K562 (cell line): Measurements from ENCODE around the gene SYMPK. TPM values are rescaled to one million over a fixed set of nuclear protein-coding genes. Genes with fewer than 3 reads are reported as not detected.

Experiments
- ARID2 ChIP-seq: fragments of 450-650 bp; IDR thresholded peaks from 2 replicates; pipeline ENCODE4 v1.6.1; 2017; ENCODE audit warnings: antibody characterized with exemption, mild to moderate bottlenecking
- ARNT ChIP-seq, 2 experiments: fragments of 450-650 bp; IDR thresholded peaks; 2 replicates each; pipeline ENCODE4 v1.6.1; 2016; ENCODE audit warnings: mild to moderate bottlenecking in 1 of 2
- BRCA1 ChIP-seq, 2 experiments: fragments of 450-650 bp in 1 of 2; sonication (generic) in 1 of 2; formaldehyde crosslinking in 1 of 2; IDR thresholded peaks; 2 replicates each; pipeline versions ENCODE4 v1.5.0 to v1.6.1; 2017 to 2020; ENCODE audit warnings: mild to moderate bottlenecking in 1 of 2, missing genetic modification reagents in 1 of 2
- C11orf30 ChIP-seq: fragments of 450-650 bp; IDR thresholded peaks from 2 replicates; pipeline ENCODE4 v1.6.1; 2016; ENCODE audit warnings: low read depth, mild to moderate bottlenecking
- CBFA2T3 ChIP-seq: fragments of 450-650 bp; IDR thresholded peaks from 2 replicates; pipeline ENCODE4 v1.6.1; 2017
- CBFB ChIP-seq: sonication (generic); formaldehyde crosslinking; IDR thresholded peaks from 2 replicates; pipeline ENCODE4 v1.4.0; 2020; ENCODE audit warnings: mild to moderate bottlenecking, missing genetic modification reagents
- CBX5 ChIP-seq: IDR thresholded peaks from 2 replicates; pipeline ENCODE4 v1.6.1; 2014; ENCODE audit warnings: low read depth, borderline replicate concordance
- DEAF1 ChIP-seq: fragments of 450-650 bp; formaldehyde crosslinking; IDR thresholded peaks from 2 replicates; pipeline ENCODE4 v1.4.0; 2020; ENCODE audit warnings: mild to moderate bottlenecking, moderate library complexity
- DMBX1 ChIP-seq: fragments of 250-450 bp; sonication (Bioruptor Pico); IDR thresholded peaks from 2 replicates; pipeline ENCODE4 v1.8.0; 2022; ENCODE audit warnings: inconsistent platforms, mild to moderate bottlenecking, moderate library complexity, borderline replicate concordance
- ETV6 ChIP-seq, 3 experiments: fragments of 150-350 bp in 1 of 3; sonication (generic) in 1 of 3; formaldehyde crosslinking in 1 of 3; IDR thresholded peaks; 2 replicates each; pipeline versions ENCODE4 v1.6.1 to v1.8.0; 2014 to 2022; ENCODE audit warnings: borderline replicate concordance in 2 of 3, low read depth in 2 of 3, antibody characterized with exemption in 1 of 3, low read length in 1 of 3, mild to moderate bottlenecking in 1 of 3, missing genetic modification reagents in 1 of 3
- EZH2 ChIP-seq: IDR thresholded peaks from 2 replicates; pipeline ENCODE4 v1.6.1; 2012; ENCODE audit warnings: low read depth, mild to moderate bottlenecking, inconsistent platforms, low read length, borderline replicate concordance
- GMEB1 ChIP-seq: fragments of 250-450 bp; sonication (Bioruptor Pico); IDR thresholded peaks from 2 replicates; pipeline ENCODE4 v1.4.0; 2020; ENCODE audit warnings: mild to moderate bottlenecking
- ILF3 ChIP-seq: fragments of 450-650 bp; IDR thresholded peaks from 2 replicates; pipeline ENCODE4 v1.6.1; 2018; ENCODE audit warnings: antibody characterized with exemption, mild to moderate bottlenecking, moderate library complexity, borderline replicate concordance
- JUN ChIP-seq, 2 experiments: sonication (generic) in 1 of 2; formaldehyde crosslinking in 1 of 2; IDR thresholded peaks; 2 replicates each; pipeline versions ENCODE4 v1.6.1 to v1.8.0; 2012 to 2022; ENCODE audit warnings: borderline replicate concordance in 2 of 2, mild to moderate bottlenecking in 2 of 2, improper control_type of control experiment in 1 of 2, low read depth in 1 of 2, low read length in 1 of 2, missing genetic modification reagents in 1 of 2
- POLR2G ChIP-seq: fragments of 200-400 bp; formaldehyde crosslinking; IDR thresholded peaks from 2 replicates; pipeline ENCODE4 v1.6.1; 2017; ENCODE audit warnings: low read depth, mild to moderate bottlenecking, antibody characterized with exemption, low read length, moderate library complexity
- PYGO2 ChIP-seq: fragments of 450-650 bp; IDR thresholded peaks from 2 replicates; pipeline ENCODE4 v1.6.1; 2016; ENCODE audit warnings: mild to moderate bottlenecking, missing genetic modification characterization, moderate library complexity, missing compliant biosample characterization
- RBBP5 ChIP-seq: fragments of 200-600 bp; sonication (generic); IDR thresholded peaks from 2 replicates; pipeline ENCODE4 v1.6.1; 2012; ENCODE audit warnings: borderline replicate concordance, mild to moderate bottlenecking, low read length, control low read depth, inconsistent platforms; ENCODE audit not compliant: insufficient read depth, poor library complexity, severe bottlenecking
- TBL1XR1 ChIP-seq, 2 experiments: IDR thresholded peaks; 2 replicates each; pipeline ENCODE4 v1.6.1; 2012; ENCODE audit warnings: improper control_type of control experiment in 2 of 2, low read length in 2 of 2, mild to moderate bottlenecking in 1 of 2
- ZBTB2 ChIP-seq: fragments of 450-650 bp; IDR thresholded peaks from 2 replicates; pipeline ENCODE4 v1.6.1; 2016; ENCODE audit warnings: antibody characterized with exemption
- ZNF121 ChIP-seq: sonication (generic); formaldehyde crosslinking; conservative IDR thresholded peaks from 2 replicates; pipeline ENCODE4 v1.8.0; 2022; ENCODE audit warnings: missing genetic modification reagents
- ZNF282 ChIP-seq: sonication (generic); formaldehyde crosslinking; IDR thresholded peaks from 2 replicates; pipeline ENCODE4 v1.8.1; 2023; ENCODE audit warnings: missing genetic modification reagents
- polyA plus RNA-seq, 8 experiments: library from polyadenylated mRNA; depleted of rRNA in 4 of 8; stranded (reverse) in 5 of 8; unstranded in 3 of 8; fragments of >200 nt; fragmentation: Nextera tagmentation in 2 of 8; fragmentation: Illumina TruSeq in 1 of 8; extraction: Ambion mirVana in 2 of 8; extraction: Trizol in 1 of 8; gene quantifications; 2 replicates each; pipeline versions ENCODE4 v1.2.1 to v1.2.3, GENCODE V29; 2011 to 2014; ENCODE audit warnings: inconsistent platforms in 1 of 8, missing spikeins in 1 of 8
- total RNA-seq, 7 experiments: library from RNA; depleted of rRNA in 6 of 7; stranded (reverse); fragments of >200 nt in 6 of 7; fragmentation: Illumina TruSeq in 2 of 7; extraction: Trizol in 2 of 7; gene quantifications; 2 replicates each; pipeline versions ENCODE4 v1.2.1 to v1.2.3, GENCODE V29; 2011 to 2021; ENCODE audit warnings: low replicate concordance in 1 of 7

Gene SYMPK
- total and polyA plus RNA-seq, 9 of the 15 experiments (the other 6 are each of a cell fraction or from before 2014, with no cell fraction given) = 0.73 to 95.5 (median 58.4) TPM

GRCh38 chr19:45770192-45771101 lies 92.5 kb downstream of the SYMPK start (continued):
- TF ChIP-seq BRCA1 (IDR thresholded peaks at IDR 0.05) (no peak), BRCA1 (CRISPR knock-in tag; IDR thresholded peaks at IDR 0.05) (0 out of 2 replicates have a peak, but pooled peaks have one; percentile 11), DEAF1 (CRISPR knock-in tag) (0 out of 2 replicates have a peak, but pooled peaks have one; percentile 22), POLR2G (peak; percentile 88), C11orf30 (peak; percentile 40), DMBX1 (no peak), ETV6 (IDR thresholded peaks at IDR 0.05; ENCODE audit: borderline replicate concordance in 1 of 2, low read depth in 2 of 2, low read length in 1 of 2) (no peak; a peak in 1 of 4 replicates), ETV6 (CRISPR knock-in tag; IDR thresholded peaks at IDR 0.05; ENCODE audit: borderline replicate concordance) (peak; percentile 37; the same call in 1 of the 2 replicates), CBFA2T3 (0 out of 2 replicates have a peak, but pooled peaks have one; percentile 5), GMEB1 (no peak), PYGO2 (tag) (no peak), ZNF282 (CRISPR knock-in tag) (peak; percentile 45; the same call in 1 of the 2 replicates), CBX5 (no peak), TBL1XR1 (IDR thresholded peaks at IDR 0.05; ENCODE audit: low read length in 2 of 2) (peak in 1 of 2 experiments; percentile 11; a peak in 1 of 4 replicates), CBFB (CRISPR knock-in tag) (no peak; the same call in 1 of the 2 replicates), RBBP5 (peak; percentile 52), ARID2 (no peak), EZH2 (no peak), ZNF121 (no peak), JUN (IDR thresholded peaks at IDR 0.05; ENCODE audit: borderline replicate concordance, low read depth, low read length) (no peak; the same call in 1 of the 2 replicates), JUN (CRISPR knock-in tag; IDR thresholded peaks at IDR 0.05; ENCODE audit: borderline replicate concordance) (no peak), ILF3 (no peak), ZBTB2 (no peak), ARNT (IDR thresholded peaks at IDR 0.05) (no peak)
